SHP77 (cell line): Measurements from ENCODE around the gene SPINT3.
A peak's percentile ranks its signal among the peaks of the same experiment; 100 is the strongest.
"Not testable (repeated sequence)": the region's sequence is repeated elsewhere in the genome, so short reads cannot be mapped to it uniquely, and the experiment has no call there.

Experiments used
- DNase-seq, 2 experiments: peaks; one replicate each; lab custom pipeline; 2025; lab: John Stamatoyannopoulos, UW

The SPINT3 gene

DNA sequence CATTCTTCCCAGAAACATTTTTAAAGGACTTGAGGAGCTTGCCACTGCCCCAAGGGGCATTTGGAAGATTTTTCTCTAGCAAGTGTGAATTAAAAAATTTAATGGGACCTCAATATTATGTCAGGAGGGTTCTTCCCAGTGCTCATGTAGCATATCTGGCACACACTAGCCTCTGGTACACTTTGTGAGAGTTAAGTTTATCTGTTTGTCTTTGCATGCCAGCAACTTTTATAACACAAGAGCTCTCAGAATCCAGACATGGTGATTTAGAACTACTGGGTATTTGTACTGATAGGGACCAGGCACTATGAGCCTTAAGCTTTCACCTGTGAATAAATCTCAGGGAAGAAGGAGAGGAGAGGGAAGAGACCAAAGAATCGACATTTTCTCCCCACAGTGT lies 12.9 kb downstream of the SPINT3 start:
- no peak for DNase-seq

DNA sequence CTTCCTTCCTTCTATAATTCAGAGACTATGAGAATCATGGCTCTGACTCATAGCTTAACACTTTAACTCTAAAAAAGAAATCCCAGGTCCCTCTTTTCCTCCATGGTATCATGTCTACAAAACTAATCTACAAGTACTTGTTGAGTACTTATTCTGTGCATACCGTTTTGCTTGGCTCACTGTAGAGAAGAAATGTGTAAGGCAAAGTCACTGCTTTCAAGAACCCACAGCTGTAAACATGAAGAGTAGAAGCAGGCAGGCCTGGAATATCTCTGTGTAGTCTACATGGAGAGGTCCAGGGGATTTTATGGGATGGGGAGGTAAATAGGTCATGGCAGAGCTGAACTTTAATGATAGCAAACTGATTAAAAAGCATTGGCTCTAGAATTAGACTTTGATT lies 13.8 kb downstream of the SPINT3 start:
- DNase-seq: no peak

GRCh38 chr20:45500022-45500421 lies 15.4 kb downstream of the SPINT3 start:
- no peak for DNase-seq

- DNase-seq: no peak
Observed at GRCh38 chr20:45497971-45498494, 17.4 kb downstream of the SPINT3 start.

DNA sequence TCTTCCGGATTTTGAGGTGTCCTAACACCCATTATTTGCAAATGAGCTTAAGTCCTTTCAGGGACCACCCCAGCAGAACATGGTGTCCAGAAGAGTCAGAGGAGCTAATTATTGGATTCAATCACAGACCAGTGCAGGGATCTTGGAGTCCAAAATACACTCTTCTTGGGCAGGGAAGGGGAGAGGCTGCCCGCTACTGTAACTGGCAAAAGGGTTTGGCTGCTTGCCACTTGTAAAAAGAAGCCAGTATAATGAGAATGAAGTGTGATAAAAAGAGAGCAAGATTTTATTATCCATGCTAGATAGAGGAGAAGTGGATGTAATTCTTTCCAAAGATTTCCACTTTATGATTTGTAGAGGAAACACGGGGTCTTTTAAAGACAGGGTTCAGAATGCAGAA lies 19.3 kb downstream of the SPINT3 start:
- no peak for DNase-seq

DNA sequence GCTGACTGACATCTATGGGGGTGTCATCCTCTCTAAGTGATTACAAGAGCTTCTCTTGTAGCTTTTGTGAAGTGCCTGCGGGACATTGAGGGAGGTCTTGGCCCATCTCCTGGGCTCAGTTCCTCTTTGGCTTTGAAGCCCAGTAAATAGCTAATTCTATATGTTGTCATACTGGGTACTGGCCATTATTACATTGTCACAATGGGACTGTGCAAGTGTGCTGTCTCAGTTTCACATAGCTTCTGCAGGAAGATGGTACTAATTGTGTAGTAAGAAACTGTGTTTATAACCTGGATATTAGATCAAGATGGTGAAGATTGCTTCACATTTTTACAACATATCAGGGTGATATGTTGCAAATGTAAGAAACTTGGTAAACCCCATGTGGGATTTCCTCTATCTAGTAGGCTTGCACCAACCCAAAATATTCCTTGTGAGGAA lies 19.9 kb downstream of the SPINT3 start:
- DNase-seq: no peak

GRCh38 chr20:45489083-45489531 lies 26.3 kb downstream of the SPINT3 start:
- DNase-seq: no peak

- no peak for DNase-seq
Observed at GRCh38 chr20:45487231-45487635, 28.2 kb downstream of the SPINT3 start.

DNA sequence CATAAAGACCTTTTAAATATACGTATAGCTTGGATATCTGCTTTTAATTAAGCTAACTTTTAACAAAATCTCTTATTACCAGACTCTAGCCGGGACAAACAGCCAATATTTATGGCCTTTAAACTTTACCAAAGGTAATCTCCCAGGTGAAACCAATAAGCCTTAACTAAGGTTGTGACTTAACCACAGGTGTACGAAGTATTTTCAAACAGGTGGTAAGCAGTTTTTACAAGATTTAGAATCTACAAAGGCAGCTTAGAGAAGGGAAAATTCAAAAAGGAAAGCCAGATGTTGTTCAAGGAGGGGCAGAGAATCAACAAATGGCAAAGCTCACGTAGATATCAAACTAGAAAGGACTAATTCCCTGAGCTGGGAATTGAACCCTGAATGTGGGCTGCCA lies 30.0 kb downstream of the SPINT3 start:
- no peak for DNase-seq

DNA sequence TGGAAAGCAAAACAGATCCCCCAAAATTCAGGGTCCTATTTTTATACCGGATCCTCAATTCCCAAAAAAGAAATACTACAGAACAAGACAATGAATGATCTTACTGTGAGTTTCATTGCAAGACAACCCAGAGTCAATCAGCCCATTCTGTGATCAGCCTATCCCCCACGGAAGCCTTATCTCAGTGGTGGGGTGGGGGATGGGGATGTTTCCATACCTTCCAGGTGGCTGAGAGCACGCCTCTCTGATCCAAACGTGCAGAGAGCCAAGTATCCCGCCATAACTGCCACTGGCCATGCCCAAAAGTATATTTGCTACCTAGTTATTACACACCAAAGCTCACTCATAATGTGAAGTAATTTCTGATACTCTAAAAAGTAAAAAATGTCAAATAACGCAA lies 30.7 kb downstream of the SPINT3 start:
- no peak for DNase-seq

- no peak for DNase-seq
Observed at GRCh38 chr20:45479822-45480221, 35.6 kb downstream of the SPINT3 start.

DNA sequence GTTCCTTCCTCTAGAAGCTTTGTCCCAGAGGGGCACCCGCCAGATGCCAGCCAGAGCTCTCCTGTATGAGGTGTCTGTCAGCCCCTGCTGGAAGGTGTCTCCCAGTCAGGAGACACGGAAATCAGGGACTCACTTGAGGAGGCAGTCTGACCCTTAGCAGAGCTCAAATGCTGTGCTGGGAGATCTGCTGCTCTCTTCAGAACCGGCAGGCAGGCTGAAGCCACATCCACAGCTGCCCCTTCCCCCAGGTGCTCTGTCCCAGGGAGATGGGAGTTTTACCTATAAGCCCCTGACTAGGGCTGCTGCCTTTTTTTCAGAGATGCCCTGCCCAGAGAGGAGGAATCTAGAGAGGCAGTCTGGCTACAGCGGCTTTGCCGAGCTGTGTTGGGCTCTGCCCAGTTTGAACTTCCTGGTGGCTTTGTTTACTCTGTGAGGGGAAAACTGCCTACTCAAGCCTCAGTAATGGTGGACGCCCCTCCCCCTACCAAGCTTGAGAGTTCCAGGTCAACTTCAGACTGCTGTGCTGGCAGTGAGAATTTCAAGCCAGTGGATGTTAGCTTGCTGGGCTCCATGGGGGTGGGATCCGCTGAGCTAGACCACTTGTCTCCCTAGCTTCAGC lies 37.8 kb downstream of the SPINT3 start:
- not testable (repeated sequence) for DNase-seq

DNA sequence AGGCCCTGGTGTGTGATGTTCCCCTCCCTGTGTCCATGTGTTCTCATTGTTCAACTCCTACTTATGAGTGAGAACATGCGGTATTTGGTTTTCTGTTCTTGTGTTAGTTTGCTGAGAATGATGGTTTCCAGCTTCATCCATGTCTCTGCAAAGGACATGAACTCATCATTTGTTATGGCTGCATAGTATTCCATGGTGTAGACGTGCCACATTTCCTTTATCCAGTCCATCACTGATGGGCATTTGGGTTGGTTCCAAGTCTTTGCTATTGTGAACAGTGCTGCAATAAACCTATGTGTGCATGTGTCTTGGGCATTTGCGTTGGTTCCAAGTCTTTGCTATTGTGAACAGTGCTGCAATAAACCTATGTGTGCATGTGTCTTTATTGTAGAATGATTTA lies 43.1 kb downstream of the SPINT3 start:
- not testable (repeated sequence) for DNase-seq

- no peak for DNase-seq
Observed at GRCh38 chr20:45470937-45471336, 44.5 kb downstream of the SPINT3 start.

- DNase-seq: no peak
Observed at GRCh38 chr20:45470262-45470931, 45.0 kb downstream of the SPINT3 start.

- no peak for DNase-seq
Observed at GRCh38 chr20:45469336-45470261, 45.8 kb downstream of the SPINT3 start, which contains the start of gene WFDC2. Gene WFDC2 (plus strand): TSS chr20:45469753. CDS start chr20:45469782, 29 bp downstream.

DNA sequence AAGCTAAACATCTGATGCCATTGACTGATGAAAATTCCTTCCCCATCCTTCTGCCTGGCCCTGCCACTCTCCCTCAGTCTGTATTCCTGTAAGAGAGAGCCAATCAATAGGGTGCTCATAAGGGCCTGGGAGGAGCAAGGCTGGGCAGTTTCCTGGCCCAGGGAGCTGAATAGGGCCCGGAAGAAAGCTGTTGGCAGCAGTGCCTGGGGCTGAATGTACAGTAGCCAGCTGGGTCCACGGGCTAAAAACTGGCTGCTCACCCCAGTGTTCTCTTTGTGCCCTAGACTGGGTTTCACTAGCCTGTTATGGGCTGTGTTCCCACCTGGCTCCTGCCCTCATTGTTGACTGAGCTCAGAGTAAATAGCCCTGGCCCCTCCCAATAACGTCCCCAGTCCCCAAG lies 47.6 kb downstream of the SPINT3 start:
- DNase-seq: peak; percentile 28 to 70

DNA sequence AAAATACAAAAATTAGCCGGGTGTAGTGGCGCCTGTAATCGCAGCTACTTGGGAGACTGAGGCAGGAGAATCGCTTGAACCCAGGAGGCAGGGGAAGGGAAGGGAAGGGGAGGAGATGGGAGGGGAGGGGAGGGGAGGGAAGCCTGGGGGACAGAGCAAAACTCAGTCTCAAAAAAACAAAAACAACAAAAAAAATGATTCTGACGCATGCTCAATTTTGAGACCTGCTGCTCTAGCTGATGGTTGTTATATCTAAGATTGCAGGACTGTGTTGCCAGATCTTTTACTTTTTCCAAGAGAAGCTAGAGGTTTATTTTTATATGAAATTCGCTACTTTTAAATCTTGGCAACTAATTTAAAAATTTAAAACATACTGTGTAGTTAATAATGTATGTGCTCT lies 48.2 kb downstream of the SPINT3 start:
- DNase-seq: no peak

DNA sequence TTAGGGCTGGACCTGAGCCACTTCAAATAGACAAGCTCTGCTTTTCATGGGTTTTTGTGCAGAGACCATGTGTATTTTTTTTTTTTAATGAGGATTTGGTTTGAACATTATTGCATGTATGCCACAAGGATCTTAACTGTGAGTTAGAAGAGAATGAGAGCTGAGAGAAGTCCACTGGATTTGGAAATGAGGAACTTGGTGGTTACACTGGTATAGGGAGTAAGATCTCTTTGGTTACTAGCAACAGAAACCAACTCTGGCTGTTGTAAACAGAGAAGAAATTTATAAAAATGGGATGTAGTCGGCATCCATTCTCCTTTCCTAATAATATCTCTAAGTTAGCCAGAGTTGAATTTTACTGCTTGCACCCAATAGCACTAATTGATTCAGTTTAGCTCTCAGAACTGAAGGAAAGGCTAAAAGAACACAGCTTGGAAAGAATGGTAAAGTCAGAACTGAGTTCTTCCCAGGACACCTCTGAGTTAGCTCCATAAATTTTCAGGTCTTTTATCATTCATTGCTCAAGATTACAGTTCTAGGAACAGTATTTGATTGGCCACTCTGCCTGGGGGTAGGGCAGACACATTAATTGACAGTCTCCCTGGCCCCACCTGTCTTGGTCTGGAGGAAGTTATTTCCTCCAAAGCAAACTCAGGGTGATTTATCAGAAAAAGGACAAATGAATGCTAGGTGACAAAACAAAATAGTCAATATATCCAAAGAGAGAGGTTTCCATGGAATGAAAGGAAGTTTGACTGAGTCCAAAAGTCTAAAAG lies 49.7 kb downstream of the SPINT3 start:
- DNase-seq: no peak

DNA sequence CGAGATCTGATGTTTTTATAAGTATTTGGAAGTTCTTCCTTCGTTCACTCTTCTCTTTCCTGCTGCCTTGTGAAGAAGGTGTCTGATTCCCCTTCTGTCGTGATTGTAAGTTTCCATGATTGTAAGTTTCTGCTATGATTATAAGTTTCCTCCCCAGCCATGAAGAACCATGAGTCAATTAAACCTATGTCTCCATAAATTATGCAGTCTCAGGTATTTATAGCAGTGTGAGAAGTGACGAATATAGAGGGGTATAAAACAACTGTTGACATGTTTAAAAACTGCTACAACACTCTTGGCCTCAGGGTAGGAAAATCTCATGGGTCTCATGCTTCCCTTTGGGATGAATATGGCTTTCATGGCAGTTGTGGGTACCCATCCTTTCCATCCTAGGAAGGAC lies 51.7 kb downstream of the SPINT3 start:
- DNase-seq: no peak

- no peak for DNase-seq
Observed at GRCh38 chr20:45462711-45463509, 52.5 kb downstream of the SPINT3 start.
